Midbrain (tissue), 1 donor: Measurements from ENCODE around the gene SRGAP1.
"Not testable (repeated sequence)": the region's sequence is repeated elsewhere in the genome, so short reads cannot be mapped to it uniquely, and the experiment has no call there.

Experiments used
- DNase-seq: peaks from one replicate; lab custom pipeline; 2025; lab: John Stamatoyannopoulos, UW

Gene SRGAP1

GRCh38 chr12:64085996-64086395 lies 241.5 kb downstream of the SRGAP1 start:
- DNase-seq, result no peak

DNA sequence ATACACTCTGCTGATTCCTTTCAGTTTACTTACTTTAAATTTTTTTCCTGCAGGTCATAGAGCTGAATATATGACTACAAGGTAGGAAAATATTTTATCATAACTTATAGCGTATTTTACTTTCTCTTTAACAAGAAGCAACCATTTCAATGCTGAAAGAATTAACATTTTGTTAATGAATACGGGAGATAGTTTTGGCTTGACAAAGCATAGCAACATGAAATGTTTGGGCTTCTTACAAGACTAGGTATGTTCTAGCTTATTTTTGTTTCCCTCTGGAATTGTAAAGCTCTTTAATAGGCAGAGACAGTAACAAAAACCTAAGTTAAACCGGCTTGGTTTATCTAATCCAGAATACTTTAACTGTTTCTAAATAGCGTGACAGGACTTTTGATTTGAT lies 242.4 kb downstream of the SRGAP1 start:
- DNase-seq, result no peak

DNA sequence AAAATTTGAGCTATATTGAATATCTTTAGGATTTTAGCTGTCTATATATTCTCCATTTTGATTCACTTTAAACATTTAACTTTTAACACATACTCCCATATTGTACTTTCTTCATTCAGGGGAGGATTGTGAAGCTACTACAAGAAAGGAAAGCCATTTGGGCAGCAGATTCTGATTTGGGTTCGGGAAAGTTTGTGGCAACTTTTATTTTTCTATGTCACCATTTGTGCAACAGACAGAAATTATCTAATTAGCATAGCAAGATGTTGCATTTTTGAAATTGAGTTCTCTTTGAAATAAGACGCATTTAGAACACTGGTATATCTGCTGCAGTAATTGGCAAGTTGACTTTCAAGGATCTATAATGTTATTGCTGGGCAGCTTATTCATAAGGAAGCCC lies 243.3 kb downstream of the SRGAP1 start:
- no peak for DNase-seq

- peak; percentile 31 for DNase-seq
Observed at GRCh38 chr12:64088431-64089349, 244.2 kb downstream of the SRGAP1 start.

DNA sequence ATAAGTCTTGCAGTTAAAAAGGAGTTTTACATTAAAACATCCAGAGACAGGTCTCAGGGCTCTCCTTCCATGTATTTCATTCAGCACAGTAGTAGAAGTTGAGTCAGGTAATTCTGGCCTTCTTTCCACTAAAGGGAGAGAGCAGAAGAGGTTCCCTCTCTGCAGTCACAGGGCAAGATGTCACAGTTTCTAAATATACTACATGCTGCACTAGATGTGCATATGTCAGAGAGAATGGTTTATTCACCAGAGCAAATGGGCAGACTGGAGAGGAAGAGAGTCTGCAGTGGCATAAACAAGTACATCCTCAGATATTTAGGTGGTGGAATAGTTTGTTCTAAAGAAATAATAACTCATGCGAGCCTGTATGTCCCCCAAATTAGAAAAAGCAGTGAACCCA lies 245.5 kb downstream of the SRGAP1 start:
- DNase-seq, result peak; percentile 14

GRCh38 chr12:64091186-64091585 lies 246.7 kb downstream of the SRGAP1 start:
- no peak for DNase-seq

DNA sequence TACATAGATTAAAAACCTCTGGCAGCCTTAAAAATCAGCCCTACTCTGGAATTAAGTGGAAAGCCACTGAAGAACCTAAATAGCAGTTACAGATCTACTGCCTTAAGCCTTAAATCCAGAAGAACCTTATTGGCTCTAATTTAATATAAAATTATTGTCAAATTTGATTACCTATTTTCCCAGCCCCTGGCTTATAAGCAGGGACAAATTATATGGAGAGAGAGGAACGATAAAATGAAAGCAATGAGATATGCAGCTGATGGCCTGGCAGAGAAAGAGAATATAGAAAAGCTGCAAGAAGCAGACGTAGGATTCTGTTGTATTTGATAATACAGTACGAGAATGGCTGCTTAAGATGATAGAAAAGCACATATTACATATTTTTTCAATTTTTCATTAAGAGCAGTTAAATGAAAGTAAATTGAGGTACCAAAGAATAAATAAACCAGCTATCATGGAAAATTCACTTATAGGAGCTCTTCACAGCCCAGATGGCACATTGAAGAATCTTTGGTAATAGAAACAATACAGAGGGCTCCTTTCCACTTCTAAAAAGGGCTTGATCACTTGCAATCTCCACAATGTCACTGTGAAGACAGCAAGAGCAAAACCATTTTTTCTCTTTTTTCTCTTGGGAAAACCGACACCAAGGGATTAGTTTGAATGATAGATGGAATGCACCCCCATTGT lies 248.2 kb downstream of the SRGAP1 start:
- no peak for DNase-seq

DNA sequence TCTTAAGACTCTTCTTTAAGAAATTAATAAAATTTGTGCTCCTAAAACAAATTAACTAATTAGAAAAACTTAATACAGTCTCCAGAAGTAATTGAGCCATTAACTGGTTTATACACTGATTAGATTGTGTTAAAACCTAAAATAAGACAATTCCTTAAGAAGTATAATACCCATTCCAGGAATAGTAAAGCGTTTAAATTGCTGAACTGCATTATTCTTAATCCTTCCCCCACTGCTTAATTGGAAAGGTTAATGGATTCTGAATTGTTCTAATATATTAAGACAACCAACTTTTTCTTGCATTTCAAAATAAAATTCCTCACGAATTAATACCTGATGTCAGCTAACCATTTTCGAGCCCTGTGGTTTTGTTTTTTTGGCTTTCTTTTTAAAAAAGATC lies 249.2 kb downstream of the SRGAP1 start:
- no peak for DNase-seq

DNA sequence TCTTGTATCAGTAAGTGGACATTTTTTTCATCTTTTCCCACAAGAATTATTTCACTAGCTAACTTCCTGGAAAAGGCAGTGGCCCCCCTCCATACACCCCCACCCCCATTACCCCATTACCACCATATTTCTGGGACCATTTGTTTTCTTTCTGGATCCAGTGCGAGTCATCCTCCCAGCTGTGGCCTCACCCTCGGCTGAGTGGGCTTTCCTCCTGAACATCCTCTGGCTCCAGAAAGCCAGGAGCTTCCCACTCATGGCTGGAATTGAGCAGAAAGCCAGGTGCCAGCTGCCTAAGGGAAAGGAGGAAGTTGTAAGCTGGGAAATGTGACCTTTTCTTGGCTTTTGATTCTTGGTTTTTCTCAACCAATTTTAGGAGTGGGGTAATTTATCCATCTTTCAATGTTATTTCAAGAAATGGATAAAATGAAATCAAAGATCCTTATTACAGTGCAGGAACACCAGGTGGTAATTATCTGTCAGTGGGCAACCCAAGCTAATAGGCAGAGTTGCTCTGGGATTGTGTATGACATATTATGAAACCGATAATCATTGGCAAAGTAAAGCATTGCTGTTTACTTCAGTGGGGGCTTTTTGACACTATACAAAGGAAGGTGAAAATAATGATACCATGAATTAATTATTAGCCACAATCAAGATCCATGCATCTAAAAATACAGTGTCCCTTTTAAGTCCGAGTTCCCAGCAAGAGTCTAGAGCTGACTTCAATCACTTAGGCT lies 253.0 kb downstream of the SRGAP1 start:
- no peak for DNase-seq

DNA sequence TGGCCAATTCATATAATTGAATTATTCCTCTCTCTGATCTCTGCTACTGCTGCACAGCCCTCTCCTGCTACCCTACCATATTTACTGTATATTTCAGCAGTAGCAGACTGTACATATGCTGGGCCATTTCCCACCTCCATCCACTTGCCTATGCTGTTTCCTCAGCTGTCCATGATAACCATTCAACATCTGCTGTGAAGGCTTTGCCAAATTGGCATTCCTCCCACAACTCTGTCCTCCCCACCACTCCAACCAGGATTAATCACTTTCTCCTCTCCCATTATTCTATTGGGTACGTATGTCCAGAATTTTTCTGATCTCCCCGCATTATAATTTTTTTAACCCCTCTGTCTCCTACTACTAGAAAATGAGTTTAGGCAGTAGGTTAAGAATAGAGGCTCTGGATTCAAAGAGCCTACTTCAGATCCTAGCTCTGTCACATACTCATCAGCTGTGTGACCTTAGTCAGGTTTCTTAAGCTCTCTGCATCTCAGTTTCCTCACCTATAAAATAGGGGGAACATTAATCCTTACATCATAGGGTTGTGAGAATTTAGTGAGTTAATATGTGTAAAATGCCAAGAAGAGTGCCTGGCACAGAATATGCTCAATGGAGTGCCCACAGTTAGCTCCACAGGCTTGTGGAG lies 254.3 kb downstream of the SRGAP1 start:
- DNase-seq, result peak; percentile 4

GRCh38 chr12:64099397-64099796 lies 254.9 kb downstream of the SRGAP1 start:
- DNase-seq, result no peak

- no peak for DNase-seq
Observed at GRCh38 chr12:64102339-64102738, 257.8 kb downstream of the SRGAP1 start.

- DNase-seq, result no peak
Observed at GRCh38 chr12:64103825-64104740, 259.6 kb downstream of the SRGAP1 start.

DNA sequence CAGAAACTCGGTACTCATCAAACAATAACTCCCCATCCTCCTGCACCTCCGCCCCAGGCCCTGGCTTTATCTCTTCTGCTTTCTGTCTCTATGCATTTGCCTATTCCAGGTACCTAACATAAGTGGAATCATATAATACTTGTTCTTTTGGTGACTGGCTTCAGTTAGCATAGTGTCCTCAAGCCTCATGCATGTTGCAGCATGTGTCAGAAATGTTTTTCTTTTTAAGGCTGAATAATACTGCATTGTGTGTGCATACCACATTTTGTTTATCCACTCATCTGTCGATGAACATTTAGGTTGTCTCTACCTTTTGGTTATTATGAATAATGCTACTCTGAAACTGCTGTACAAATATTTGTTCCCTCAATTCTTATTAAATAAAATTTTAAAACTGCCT lies 260.5 kb downstream of the SRGAP1 start:
- DNase-seq, result no peak

GRCh38 chr12:64107776-64108175 lies 263.3 kb downstream of the SRGAP1 start:
- DNase-seq, result no peak

DNA sequence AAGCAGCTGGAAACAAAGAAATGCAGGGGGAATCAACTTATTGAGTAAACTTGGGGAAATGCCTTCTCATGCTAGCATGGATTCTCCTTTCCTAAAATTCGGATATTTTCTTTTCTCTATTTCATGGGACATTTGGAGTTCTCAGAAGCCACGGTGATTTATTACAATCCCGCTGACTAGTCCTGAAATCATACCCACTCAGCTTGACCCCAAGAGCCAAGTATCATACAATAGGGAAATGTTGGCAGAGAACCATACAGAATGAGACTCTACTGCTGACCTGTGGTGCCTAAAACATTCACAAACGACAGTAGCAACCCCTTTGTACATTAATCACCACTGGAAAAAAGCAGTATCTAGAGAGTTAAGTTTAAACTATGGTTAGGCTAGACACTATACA lies 265.2 kb downstream of the SRGAP1 start:
- DNase-seq, result no peak

- no peak for DNase-seq
Observed at GRCh38 chr12:64110864-64111263, 266.4 kb downstream of the SRGAP1 start.

DNA sequence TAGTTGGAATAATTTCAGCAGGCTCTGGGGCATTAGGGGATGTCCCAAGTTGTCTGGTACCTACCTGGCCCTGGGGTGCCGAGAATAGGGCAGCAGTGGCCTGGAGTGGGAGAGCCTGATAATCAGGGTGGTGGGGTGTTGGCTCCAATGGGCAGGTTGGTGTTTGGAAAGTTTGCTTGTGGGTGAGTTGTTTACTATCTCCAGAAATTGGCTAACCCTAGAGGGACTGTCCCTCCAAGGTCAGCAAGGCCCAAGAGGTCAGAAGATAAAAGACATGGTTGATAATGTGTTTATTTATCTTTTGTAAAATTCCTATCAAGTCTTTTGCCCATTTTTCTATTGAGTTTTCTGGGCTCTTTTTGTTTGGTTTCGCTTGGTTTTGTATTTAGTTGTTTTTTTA lies 272.5 kb downstream of the SRGAP1 start:
- no peak for DNase-seq

DNA sequence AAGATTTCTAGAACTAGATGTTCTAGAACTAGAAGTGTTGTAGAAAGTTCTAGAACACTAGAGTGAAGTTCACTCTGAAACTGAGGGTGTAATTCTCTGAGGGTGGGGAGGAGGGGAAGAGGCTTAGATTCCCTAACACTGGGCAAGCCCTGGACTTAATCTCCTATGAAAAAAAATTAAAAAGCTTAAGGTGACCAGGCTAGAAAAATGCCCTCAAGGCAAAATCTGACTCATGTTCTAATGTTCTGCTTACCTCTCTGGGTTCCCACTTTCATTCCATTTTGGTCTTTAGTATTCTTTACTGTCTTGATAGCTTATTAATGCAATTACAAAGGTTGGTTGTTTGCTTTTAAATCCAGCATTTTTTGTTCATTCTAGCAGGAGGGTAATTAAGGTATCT lies 276.1 kb downstream of the SRGAP1 start:
- no peak for DNase-seq

GRCh38 chr12:64121086-64121485 lies 276.6 kb downstream of the SRGAP1 start:
- DNase-seq, result not testable (repeated sequence)

GRCh38 chr12:64122154-64122553 lies 277.7 kb downstream of the SRGAP1 start:
- no peak for DNase-seq
